ENCODE data around the gene TCHHL1.

GRCh38 chr1:152110365-152110859 lies 21.5 kb upstream of the TCHHL1 start:
- TF ChIP-seq GATA3 (IDR thresholded peaks at IDR 0.05; ENCODE audit: low read depth, low read length) = no peak
- no peak for TF ChIP-seq GATA2 (IDR thresholded peaks at IDR 0.05; ENCODE audit: low read depth, low read length)

Measured in SH-SY5Y (cell line).